ENCODE data around the gene GBX1. TPM values are rescaled to one million over a fixed set of nuclear protein-coding genes. Genes with fewer than 3 reads are reported as not detected.

GBX1 gene
- total and polyA plus RNA-seq, 5 experiments from 2014 or later = not detected

DNA sequence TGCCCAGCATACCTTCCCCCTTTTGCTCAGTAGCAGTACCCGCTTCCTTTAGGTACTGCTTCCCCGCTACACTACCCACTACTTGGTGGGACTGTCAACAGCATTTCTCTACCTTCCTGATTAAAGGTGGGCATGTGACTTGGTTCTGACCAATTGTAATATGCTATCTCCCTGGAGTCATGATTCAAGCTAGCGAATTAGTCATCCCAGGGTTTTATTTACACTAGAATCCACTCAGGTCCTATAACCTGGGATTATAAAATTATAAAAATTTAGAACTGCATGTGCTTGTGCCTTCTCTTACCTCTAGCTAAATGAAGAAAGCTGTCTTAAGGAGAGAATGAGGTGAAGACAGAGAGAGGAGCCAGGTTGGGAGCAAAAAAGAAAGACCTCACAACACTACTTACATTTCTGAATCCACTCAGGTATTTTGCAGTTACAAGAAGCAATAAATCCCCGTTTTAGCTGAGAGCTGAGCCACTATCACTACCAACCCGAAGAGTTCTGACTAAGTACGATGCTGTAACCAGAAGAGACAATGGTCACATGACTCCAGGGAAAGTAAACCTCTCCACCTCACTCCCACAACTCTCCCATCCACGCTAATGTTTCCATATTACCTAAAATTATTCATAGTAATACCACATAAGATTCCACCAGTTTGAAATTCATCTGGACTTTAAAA, 9.7 kb downstream of the GBX1 start:
- Mint-ChIP-seq H3K4me1 (no peaks in the 10 kb centered on the region), H3K27me3 (peaks cover 13 to 28% (median 14%) of the 10 kb centered on the region in 5 donors), H3K4me3 (no peak overlapping the region), H3K9me3 (no peaks in the 10 kb centered on the region), H3K36me3 (no peaks in the 10 kb centered on the region), H3K27ac (no peak overlapping the region)
- POLR2A ChIA-PET = no interaction called here
- ATAC-seq = no peak
- no peak for DNase-seq

- H3K4me3 Mint-ChIP-seq = no peak overlapping the region
- H3K27me3 Mint-ChIP-seq = peaks cover 14 to 35% (median 23%) of the 10 kb centered on the region in 5 donors
- DNase-seq = no peak
- H3K27ac Mint-ChIP-seq = no peak overlapping the region
- no peak for ATAC-seq
- H3K4me1 Mint-ChIP-seq = no peaks in the 10 kb centered on the region
- no peaks in the 10 kb centered on the region for H3K9me3 Mint-ChIP-seq
- POLR2A ChIA-PET = interaction anchor here (0.5 kb wide), 1 partner anchor 16 kb away, joined by 3 read pairs; no protein-coding TSS in a partner anchor
- H3K36me3 Mint-ChIP-seq = no peaks in the 10 kb centered on the region
Measured at GRCh38 chr7:151152643-151153513, 14.6 kb downstream of the GBX1 start.

DNA sequence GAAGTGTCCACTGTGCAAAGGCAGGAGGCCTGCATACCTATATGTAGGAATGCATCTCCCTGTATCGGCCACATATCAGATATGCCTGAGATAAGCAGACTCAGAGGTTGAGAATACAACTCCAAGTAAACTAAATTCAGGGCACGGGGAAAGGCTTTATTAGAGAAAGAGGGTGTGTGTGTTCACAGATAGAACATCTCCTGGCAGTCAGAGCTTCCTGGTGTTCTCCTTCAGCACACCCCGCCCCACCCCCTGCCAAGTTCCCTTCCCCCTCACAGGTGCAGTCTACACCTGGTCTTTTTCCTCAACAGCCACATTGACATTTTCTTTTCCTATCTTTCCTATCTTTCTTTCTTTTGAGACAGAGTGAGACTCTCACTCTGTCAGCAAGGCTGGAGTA, 17.1 kb downstream of the GBX1 start:
- Mint-ChIP-seq H3K27me3 (peaks cover 9 to 22% (median 15%) of the 10 kb centered on the region in 5 donors), H3K4me3 (no peak overlapping the region), H3K4me1 (no peaks in the 10 kb centered on the region), H3K9me3 (no peaks in the 10 kb centered on the region), H3K27ac (no peak overlapping the region), H3K36me3 (no peaks in the 10 kb centered on the region)
- DNase-seq (no peak), ATAC-seq (no peak)
- POLR2A ChIA-PET = no interaction called here

DNA sequence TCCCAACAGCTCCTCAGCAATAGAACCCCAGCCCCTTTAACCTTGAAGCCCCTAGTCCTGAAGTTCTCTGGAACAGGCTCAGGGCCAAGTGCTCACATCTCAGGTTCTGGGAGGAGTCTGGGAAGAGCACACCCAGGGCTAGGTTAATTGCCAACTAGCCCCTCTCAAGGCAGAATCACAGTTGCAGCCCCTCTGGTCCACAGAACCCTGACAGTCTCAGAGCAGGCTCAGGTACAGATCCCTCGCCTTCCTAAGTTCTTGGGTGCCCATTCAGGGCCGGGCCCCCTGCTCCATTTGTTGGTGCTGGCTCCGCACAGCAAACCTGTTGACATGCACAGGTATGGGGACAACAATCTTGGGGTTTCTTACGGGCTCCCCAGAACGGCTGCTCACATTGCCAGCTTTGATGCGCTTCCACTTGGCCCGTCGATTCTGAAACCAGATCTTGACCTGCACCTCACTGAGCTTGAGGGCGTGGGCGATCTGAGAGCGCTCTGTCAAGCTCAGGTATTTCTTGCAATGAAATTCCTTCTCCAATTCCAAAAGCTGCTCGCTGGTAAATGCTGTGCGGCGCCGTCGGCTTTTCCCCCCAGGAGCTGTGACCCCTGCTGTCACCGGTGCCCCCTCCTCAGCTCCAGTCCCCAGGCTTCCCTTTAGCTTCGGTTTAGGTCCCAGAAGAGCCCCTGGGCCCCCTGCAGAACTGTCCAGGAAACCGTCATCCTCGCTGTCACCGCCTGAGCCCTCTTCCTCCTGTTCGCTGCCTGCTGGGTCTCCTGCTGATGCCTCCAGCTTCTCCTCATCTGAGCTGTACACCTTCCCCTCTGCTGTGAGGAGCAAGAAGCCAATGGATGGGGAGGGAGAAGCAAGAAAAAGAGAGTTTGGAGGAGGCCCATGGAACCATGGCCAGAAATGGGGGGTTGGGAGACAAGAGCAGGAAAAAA, 18.9 kb downstream of the GBX1 start:
- Mint-ChIP-seq H3K4me1 (no peaks in the 10 kb centered on the region), H3K27me3 (peaks cover 0 to 12% (median 10%) of the 10 kb centered on the region in 5 donors), H3K9me3 (no peaks in the 10 kb centered on the region), H3K36me3 (peaks cover 0 to 6% (median 0%) of the 10 kb centered on the region in 3 donors), H3K4me3 (no peak overlapping the region), H3K27ac (peak overlapping the region in 1 of 10 donors; percentile 41)
- DNase-seq (no peak), ATAC-seq (no peak)
- POLR2A ChIA-PET = no interaction called here

- H3K36me3 Mint-ChIP-seq = peaks cover 0 to 11% (median 0%) of the 10 kb centered on the region in 3 donors
- POLR2A ChIA-PET = no interaction called here
- H3K27me3 Mint-ChIP-seq = peaks cover 0 to 12% (median 10%) of the 10 kb centered on the region in 5 donors
- H3K4me1 Mint-ChIP-seq = no peaks in the 10 kb centered on the region
- no peak for ATAC-seq
- H3K27ac Mint-ChIP-seq = no peak overlapping the region
- no peaks in the 10 kb centered on the region for H3K9me3 Mint-ChIP-seq
- no peak overlapping the region for H3K4me3 Mint-ChIP-seq
- no peak for DNase-seq
Measured at GRCh38 chr7:151146761-151147160, 20.7 kb downstream of the GBX1 start.

GRCh38 chr7:151144387-151144786, 23.1 kb downstream of the GBX1 start:
- H3K27me3 Mint-ChIP-seq = peaks cover 0 to 5% (median 3%) of the 10 kb centered on the region in 5 donors
- H3K4me3 Mint-ChIP-seq = no peak overlapping the region
- H3K4me1 Mint-ChIP-seq = no peaks in the 10 kb centered on the region
- peaks cover 0 to 13% (median 0%) of the 10 kb centered on the region in 3 donors for H3K36me3 Mint-ChIP-seq
- peak overlapping the region in 1 of 10 donors; percentile 44 for H3K27ac Mint-ChIP-seq
- DNase-seq = no peak
- POLR2A ChIA-PET = interaction anchor here (0.7 kb wide), 1 partner anchor 420 kb away, joined by 6 read pairs; no protein-coding TSS in a partner anchor
- no peak for ATAC-seq
- H3K9me3 Mint-ChIP-seq = no peaks in the 10 kb centered on the region

- no peak overlapping the region for H3K4me3 Mint-ChIP-seq
- ATAC-seq (no peak), DNase-seq (no peak)
- no peaks in the 10 kb centered on the region for H3K9me3 Mint-ChIP-seq
- H3K4me1 Mint-ChIP-seq = no peaks in the 10 kb centered on the region
- POLR2A ChIA-PET = no interaction called here
- no peak overlapping the region for H3K27ac Mint-ChIP-seq
- peaks cover 0 to 2% (median 0%) of the 10 kb centered on the region in 5 donors for H3K27me3 Mint-ChIP-seq
- peaks cover 0 to 15% (median 0%) of the 10 kb centered on the region in 3 donors for H3K36me3 Mint-ChIP-seq
Measured at GRCh38 chr7:151143261-151144015, 24.1 kb downstream of the GBX1 start.

GRCh38 chr7:151142686-151143040, 24.8 kb downstream of the GBX1 start:
- H3K4me3 Mint-ChIP-seq = no peak overlapping the region
- H3K9me3 Mint-ChIP-seq = no peaks in the 10 kb centered on the region
- POLR2A ChIA-PET = no interaction called here
- H3K4me1 Mint-ChIP-seq = no peaks in the 10 kb centered on the region
- ATAC-seq (no peak), DNase-seq (no peak)
- peaks cover 0 to 15% (median 0%) of the 10 kb centered on the region in 3 donors for H3K36me3 Mint-ChIP-seq
- H3K27me3 Mint-ChIP-seq = peaks cover 0 to 1% (median 0%) of the 10 kb centered on the region in 5 donors
- no peak overlapping the region for H3K27ac Mint-ChIP-seq

DNA sequence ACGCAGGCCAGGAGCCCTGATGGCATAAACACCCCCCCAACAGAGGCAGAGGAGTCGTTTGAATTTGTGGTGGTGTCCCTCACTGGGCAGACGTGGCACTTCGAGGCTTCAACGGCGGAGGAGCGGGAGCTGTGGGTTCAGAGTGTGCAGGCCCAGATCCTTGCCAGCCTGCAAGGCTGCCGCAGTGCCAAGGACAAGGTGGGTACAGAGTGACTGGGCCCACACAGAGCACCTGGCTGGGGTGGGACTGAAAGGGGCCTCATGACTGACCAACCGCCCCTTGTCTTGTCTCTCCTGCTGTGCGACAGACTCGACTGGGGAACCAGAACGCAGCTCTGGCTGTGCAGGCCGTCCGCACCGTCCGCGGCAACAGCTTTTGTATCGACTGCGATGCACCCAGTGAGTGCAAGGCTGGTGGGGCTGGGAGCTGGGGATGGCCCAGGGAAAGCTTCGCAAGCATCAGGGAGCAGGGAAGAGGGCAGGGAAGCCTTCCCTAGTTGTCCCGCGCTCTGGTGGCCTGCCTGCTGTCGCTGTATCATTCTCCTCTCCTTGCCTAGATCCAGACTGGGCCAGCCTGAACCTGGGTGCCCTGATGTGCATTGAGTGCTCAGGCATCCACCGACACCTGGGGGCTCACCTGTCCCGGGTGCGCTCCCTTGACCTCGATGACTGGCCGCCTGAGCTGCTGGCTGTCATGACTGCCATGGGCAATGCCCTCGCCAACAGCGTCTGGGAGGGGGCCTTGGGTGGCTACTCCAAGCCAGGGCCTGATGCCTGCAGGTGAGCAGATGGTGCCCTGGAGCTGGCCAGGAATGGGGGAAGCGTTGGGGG, 25.4 kb downstream of the GBX1 start:
- DNase-seq (no peak), ATAC-seq (no peak)
- Mint-ChIP-seq H3K4me3 (no peak overlapping the region), H3K27ac (no peak overlapping the region), H3K36me3 (peaks cover 0 to 15% (median 0%) of the 10 kb centered on the region in 3 donors), H3K4me1 (no peaks in the 10 kb centered on the region), H3K9me3 (no peaks in the 10 kb centered on the region), H3K27me3 (no peaks in the 10 kb centered on the region)
- POLR2A ChIA-PET = no interaction called here

- H3K4me1 Mint-ChIP-seq = no peaks in the 10 kb centered on the region
- no peak for DNase-seq
- H3K9me3 Mint-ChIP-seq = no peaks in the 10 kb centered on the region
- peaks cover 0 to 19% (median 0%) of the 10 kb centered on the region in 3 donors for H3K36me3 Mint-ChIP-seq
- POLR2A ChIA-PET = no interaction called here
- no peak for ATAC-seq
- H3K27me3 Mint-ChIP-seq = no peaks in the 10 kb centered on the region
- H3K27ac Mint-ChIP-seq = peak overlapping the region in 1 of 10 donors; percentile 49
- H3K4me3 Mint-ChIP-seq = no peak overlapping the region
Measured at GRCh38 chr7:151141311-151141854, 26.1 kb downstream of the GBX1 start.

GRCh38 chr7:151140826-151141225, 26.7 kb downstream of the GBX1 start:
- DNase-seq = no peak
- POLR2A ChIA-PET = no interaction called here
- Mint-ChIP-seq H3K27ac (peak overlapping the region in 1 of 10 donors; percentile 49), H3K36me3 (peaks cover 0 to 23% (median 0%) of the 10 kb centered on the region in 3 donors), H3K4me1 (no peaks in the 10 kb centered on the region), H3K9me3 (no peaks in the 10 kb centered on the region), H3K4me3 (no peak overlapping the region), H3K27me3 (no peaks in the 10 kb centered on the region)
- no peak for ATAC-seq
